ENCODE measurements around the gene RPL11.
"Not testable (repeated sequence)": the region's sequence is repeated elsewhere in the genome, so short reads cannot be mapped to it uniquely, and the experiment has no call there.

The RPL11 gene

DNA sequence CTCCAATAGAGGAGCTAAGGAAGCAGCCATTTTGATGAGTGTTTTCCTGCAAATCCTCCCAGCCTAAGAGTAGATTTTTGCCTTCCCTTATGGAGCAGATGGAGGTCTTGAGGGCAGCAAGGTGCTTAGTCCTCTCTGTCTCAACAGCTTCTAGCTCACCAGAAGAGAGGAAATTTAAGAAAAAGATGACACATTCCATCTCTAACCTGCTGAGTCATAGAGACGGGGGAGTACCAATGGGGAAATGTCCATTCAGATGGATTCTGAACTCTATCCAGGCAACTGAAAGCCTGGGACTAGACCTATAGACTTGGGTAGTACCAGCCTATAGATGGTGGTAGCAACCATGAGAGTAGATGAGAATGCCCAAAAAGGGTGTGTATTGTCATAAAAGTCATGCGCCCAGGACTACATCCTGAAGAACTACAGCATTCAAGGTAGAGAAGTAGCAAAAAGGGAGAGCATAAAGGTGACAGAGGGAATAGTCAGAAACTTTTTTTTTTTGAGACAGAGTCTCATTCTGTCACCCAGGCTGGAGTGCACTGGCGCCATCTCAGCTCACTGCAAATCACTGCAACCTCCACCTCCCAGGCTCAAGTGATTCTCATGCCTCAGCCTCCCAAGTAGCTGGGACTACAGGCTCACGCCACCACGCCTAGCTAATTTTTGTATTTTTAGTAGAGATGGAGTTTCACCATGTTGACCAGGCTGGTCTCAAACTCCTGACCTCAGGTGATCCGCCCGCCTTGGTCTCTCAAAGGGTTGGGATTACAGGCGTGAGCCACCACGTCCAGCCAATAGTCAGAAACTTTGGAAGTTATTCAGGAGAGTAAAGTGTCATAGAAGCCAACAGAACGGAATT, 41.0 kb downstream of the RPL11 start:
- peak; percentile 52 for DNase-seq (ENCODE audit: low spot score)

DNA sequence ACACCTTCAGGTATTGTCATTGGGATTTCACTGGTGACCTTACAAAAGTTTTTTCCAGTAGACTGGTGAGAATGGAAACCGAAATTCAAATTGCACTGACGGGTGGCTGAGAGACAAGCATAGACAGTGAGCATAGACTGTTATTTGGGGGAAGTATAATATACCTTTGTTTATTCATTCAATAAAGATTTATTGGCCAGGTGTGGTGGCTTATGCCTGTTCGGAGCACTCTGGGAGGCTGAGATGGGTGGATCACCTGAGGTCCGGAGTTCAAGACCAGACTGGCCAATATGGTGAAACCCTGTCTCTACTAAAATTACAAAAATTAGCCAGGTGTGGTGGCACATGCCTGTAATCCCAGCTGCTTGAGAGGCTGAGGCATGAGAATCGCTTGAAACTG, 41.7 kb downstream of the RPL11 start:
- DNase-seq (ENCODE audit: low spot score) = not testable (repeated sequence)

DNA sequence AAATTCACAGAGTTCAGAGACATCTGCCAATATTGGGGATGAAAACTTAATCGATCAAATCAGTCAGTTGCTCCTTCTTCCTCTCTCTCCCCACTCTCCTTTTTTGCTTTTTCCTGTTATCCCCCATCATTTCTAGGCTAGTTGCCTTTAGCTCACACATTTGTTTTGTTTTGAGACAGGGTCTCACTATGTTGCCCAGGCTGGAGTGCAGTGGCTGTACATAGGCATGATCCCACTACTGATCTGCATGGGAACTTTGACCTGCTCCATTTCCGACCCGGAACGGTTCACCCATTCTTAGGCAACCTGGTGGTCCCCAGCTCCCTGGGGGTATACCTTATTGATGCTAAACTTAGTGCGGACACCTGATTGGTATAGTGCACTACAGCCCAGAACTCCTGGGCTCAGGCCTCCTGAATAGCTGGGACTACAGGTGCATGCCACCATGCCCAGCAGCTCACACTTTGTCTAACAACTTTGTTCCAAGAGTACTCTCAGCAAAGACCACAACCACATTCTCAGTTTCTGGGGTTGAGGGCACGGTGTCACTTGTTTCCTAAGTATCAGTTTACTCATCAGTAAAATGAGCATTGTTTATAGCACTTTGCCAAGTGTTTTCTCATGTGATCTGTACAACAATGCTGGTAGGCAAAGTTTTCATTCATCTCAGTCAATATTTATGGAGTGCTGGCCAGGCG, 45.0 kb downstream of the RPL11 start:
- DNase-seq (ENCODE audit: low spot score) = no peak

DNA sequence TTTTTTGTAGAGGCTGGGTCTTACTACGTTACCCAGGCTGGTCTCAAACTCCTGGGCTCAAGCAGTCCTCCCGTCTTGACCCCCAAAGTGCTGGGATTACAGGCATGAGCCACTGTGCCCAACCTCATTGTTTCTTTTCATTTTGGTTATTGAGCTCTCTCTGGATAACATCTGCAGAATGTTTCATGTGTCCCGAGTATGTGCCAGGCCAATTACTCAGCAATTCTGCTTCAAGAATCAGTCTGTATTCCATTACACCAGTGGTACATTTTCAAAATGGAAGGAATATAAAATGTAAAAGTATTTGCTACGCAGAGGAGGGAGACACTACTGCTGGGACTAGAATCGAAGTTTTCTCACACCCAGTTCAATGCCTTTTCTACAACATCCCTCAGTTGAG, 50.0 kb downstream of the RPL11 start:
- no peak for DNase-seq (ENCODE audit: low spot score)

DNA sequence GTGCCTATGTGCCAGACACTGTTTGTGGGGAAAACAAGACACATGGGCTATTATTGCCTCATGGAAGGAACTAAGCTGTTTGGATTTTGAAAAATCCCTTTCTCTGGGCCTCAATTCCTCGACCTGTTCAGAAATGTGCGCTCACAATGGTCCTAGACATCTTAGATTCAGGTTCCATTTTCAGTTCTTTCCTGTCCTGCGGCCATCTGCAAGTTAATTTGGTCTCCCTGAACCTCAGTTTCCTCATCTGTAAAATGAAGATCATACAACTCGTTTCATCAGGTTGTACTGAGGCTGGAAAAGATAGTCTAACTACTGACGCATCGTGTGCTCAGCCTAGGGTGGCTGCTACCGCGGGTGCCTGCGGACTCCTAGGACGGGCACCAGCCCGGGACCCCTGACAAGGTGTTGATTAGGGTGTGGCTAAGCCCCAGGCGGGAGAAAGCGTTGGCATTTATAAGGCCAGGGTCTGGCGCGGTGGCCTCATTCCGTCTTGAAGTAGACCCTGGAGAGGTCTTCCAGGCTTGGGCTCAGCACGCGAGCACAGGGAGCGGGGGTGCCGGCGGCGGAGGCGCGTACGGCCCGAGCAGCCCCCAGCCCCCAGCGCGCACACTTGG, 51.2 kb downstream of the RPL11 start:
- peak; percentile 66 for DNase-seq (ENCODE audit: low spot score)

DNA sequence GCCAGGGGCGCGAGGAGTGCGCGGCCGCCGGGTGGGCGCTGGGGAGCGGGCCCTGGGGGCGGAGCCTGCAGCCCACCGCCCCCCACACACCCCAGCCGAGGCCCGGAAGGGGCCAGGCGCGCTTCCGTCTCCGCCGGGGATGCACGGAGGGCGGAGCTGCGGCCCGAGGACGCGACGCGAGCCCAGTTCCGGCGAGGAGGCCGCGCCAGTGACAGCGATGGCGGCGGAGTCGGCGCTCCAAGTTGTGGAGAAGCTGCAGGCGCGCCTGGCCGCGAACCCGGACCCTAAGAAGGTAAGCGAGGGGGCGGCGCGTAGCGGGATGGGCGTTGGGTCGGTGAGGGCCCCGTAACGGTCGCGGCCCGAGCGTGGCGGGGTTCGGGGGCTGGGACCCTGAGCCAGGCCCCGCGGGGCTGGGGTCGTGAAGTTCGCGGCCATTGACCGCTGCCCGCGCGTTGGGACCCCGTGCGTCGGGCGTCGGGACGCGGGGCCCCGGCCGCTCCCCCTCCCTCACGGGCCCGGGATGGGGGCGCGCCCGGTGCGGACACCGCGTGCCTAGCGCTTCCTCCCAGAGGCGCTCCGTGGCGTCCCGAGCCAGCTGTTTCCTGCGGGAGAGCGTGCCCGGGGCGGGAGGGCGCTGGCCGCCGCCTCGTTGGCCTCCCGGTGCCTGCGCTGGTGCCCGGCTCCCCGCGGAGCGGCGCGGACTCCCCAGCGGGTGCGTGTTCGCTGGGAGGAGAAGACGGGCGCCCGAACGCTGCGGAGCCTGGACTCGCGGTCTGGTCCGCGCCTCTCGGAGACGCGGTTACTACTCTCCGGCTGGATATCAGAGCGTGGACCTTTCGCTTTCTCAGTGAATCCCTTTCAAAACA, 51.9 kb downstream of the RPL11 start, which contains the start of gene ELOA:
TSS of gene ELOA (plus strand) at position 185 of the 866 bp plus-strand sequence. CDS start at position 218, 33 bp downstream.
- peak; percentile 75 for DNase-seq (ENCODE audit: low spot score)

DNA sequence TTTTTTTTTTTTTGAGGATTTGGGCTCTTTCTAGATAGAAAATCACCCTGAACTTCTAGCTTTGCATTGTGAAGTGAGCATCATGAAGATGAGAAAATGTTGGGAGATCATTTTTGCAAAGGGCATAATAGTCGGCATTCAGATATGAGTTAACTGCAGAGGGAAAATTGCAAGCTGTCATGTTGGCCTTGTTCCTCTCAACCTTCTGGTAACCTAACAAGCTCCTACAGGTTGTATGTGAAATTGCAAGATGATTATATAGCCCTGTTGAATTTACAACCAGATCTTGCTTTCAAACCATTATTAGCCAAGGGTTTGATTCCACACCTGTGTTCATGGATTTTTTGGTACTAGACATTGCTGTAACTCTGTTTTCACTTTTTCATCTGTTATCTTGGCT, 53.9 kb downstream of the RPL11 start:
- peak; percentile 85 for DNase-seq (ENCODE audit: low spot score)

All from RKO (cell line).